Measurements from ENCODE around the gene NFASC.

Gene NFASC

GRCh38 chr1:204992201-204992997, 121.7 kb downstream of the NFASC start:
- no peak overlapping the region for H4K12ac ChIP-seq (ENCODE audit: low read depth, low read length)
- H2BK120ac ChIP-seq (ENCODE audit: insufficient read depth, low read length, poor library complexity): no peak overlapping the region
- no peaks in the 10 kb centered on the region for H3K79me1 ChIP-seq (ENCODE audit: low read length)
- H2BK12ac ChIP-seq (ENCODE audit: low read length): no peak overlapping the region
- no peak overlapping the region for H2AK5ac ChIP-seq (ENCODE audit: low read length)
- no peaks in the 10 kb centered on the region for H3K27me3 ChIP-seq (ENCODE audit: insufficient read depth, low read length)
- H2AFZ ChIP-seq (ENCODE audit: insufficient read depth, low read length, poor library complexity): no peak overlapping the region
- H3K4me1 ChIP-seq (ENCODE audit: control insufficient read depth in 1 of 2, insufficient read depth in 2 of 2, low read length in 2 of 2): no peaks in the 10 kb centered on the region
- H3K79me2 ChIP-seq (ENCODE audit: control insufficient read depth, insufficient read depth, low read length, poor library complexity): no peaks in the 10 kb centered on the region
- H3K18ac ChIP-seq (ENCODE audit: low read length): no peak overlapping the region
- H3K27ac ChIP-seq (ENCODE audit: low read depth, low read length): no peak overlapping the region
- WGBS (ENCODE audit: extremely low coverage, insufficient coverage, insufficient read length): no CpG with 5 or more reads among the region's 13 CpGs
- H4K8ac ChIP-seq (ENCODE audit: low read depth, low read length): no peak overlapping the region
- H3K36me3 ChIP-seq (ENCODE audit: control insufficient read depth in 1 of 2, insufficient read depth in 2 of 2, low read length in 2 of 2): no peaks in the 10 kb centered on the region
- H3K4me3 ChIP-seq (ENCODE audit: low read depth, low read length): no peak overlapping the region
- no peak overlapping the region for H3K4ac ChIP-seq (ENCODE audit: low read depth, low read length)
- no peak overlapping the region for H2BK5ac ChIP-seq (ENCODE audit: low read depth, low read length, poor library complexity)
- H3K14ac ChIP-seq (ENCODE audit: low read length): no peak overlapping the region
- DNase-seq: no peak
- H3K23ac ChIP-seq (ENCODE audit: low read length): no peak overlapping the region
- H4K91ac ChIP-seq (ENCODE audit: low read depth, low read length): no peak overlapping the region
- H3K9ac ChIP-seq (ENCODE audit: low read length): no peak overlapping the region
- H3K4me2 ChIP-seq (ENCODE audit: low read length): no peak overlapping the region
- peaks cover 5% of the 10 kb centered on the region for H3K9me3 ChIP-seq (ENCODE audit: insufficient read depth, low read depth, low read length)

DNA sequence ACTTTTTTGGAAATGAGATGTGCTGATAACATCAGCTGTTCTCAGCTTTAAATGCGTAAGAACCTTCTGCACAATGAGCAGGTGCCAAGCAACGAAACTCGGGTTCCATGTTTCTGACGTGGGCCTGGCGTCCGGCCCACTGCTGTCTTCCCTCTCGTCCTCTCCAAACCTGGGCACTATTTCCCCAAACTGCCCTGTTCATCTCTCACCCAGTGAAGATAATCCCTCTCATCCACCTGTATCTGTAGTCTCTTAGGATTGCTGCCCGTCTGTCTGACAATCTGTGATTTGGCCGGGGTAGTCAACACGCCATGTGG, 122.3 kb downstream of the NFASC start:
- H4K12ac ChIP-seq (ENCODE audit: low read depth, low read length): no peak overlapping the region
- H3K4me2 ChIP-seq (ENCODE audit: low read length): no peak overlapping the region
- no peaks in the 10 kb centered on the region for H3K36me3 ChIP-seq (ENCODE audit: control insufficient read depth in 1 of 2, insufficient read depth in 2 of 2, low read length in 2 of 2)
- DNase-seq: no peak
- no peak overlapping the region for H3K23ac ChIP-seq (ENCODE audit: low read length)
- no peaks in the 10 kb centered on the region for H3K79me2 ChIP-seq (ENCODE audit: control insufficient read depth, insufficient read depth, low read length, poor library complexity)
- H3K4ac ChIP-seq (ENCODE audit: low read depth, low read length): no peak overlapping the region
- no peak overlapping the region for H2BK120ac ChIP-seq (ENCODE audit: insufficient read depth, low read length, poor library complexity)
- H3K18ac ChIP-seq (ENCODE audit: low read length): no peak overlapping the region
- H2BK5ac ChIP-seq (ENCODE audit: low read depth, low read length, poor library complexity): no peak overlapping the region
- H3K9ac ChIP-seq (ENCODE audit: low read length): no peak overlapping the region
- no peak overlapping the region for H2AK5ac ChIP-seq (ENCODE audit: low read length)
- no peak overlapping the region for H4K8ac ChIP-seq (ENCODE audit: low read depth, low read length)
- no peak overlapping the region for H3K14ac ChIP-seq (ENCODE audit: low read length)
- H3K79me1 ChIP-seq (ENCODE audit: low read length): no peaks in the 10 kb centered on the region
- H4K91ac ChIP-seq (ENCODE audit: low read depth, low read length): no peak overlapping the region
- no peak overlapping the region for H2BK12ac ChIP-seq (ENCODE audit: low read length)
- no peaks in the 10 kb centered on the region for H3K27me3 ChIP-seq (ENCODE audit: insufficient read depth, low read length)
- H3K27ac ChIP-seq (ENCODE audit: low read depth, low read length): no peak overlapping the region
- H3K4me1 ChIP-seq (ENCODE audit: control insufficient read depth in 1 of 2, insufficient read depth in 2 of 2, low read length in 2 of 2): no peaks in the 10 kb centered on the region
- H3K9me3 ChIP-seq (ENCODE audit: insufficient read depth, low read depth, low read length): peaks cover 5% of the 10 kb centered on the region
- H3K4me3 ChIP-seq (ENCODE audit: low read depth, low read length): no peak overlapping the region
- no peak overlapping the region for H2AFZ ChIP-seq (ENCODE audit: insufficient read depth, low read length, poor library complexity)
- no CpG with 5 or more reads among the region's 10 CpGs for WGBS (ENCODE audit: extremely low coverage, insufficient coverage, insufficient read length)

DNA sequence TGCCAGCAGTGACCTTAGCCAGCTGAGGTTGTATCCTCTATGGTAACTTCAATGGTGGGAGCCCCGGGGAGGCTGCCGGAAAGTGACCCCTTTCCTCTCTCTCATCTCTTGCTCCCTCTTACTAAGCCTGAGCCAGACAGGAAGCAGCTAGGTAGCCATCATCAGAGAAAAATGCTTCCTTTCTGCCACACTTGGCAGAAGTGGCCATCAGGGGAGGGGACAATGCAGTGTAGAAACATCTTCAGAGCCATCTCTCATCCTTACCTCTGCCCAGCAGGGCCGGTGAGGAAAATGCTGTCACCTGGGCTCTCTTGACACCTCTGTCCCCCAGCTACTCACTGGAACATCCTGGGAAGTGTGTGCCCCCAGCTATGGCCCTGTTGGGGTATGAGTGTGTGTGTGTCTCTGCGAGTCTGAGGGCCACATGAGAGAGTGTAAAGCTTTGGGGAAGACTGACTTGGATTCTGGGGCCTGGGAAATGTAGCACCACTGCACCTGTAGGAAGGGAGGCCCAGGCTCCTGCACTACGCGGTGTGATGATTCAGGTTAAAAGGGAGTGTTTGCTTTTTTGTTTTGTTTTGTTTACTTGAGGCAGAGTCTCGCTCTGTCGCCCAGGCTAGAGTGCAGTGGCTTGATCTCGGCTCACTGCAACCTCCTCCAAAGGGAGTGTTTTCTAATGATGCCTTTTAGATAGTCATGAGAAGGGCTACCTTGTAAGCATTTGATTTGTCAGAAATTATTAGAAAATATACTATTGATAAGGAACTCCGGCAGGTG, 123.6 kb downstream of the NFASC start:
- Histone ChIP-seq H3K9me3 (ENCODE audit: insufficient read depth, low read depth, low read length) (peaks cover 5% of the 10 kb centered on the region), H4K91ac (ENCODE audit: low read depth, low read length) (no peak overlapping the region), H3K27me3 (ENCODE audit: insufficient read depth, low read length) (no peaks in the 10 kb centered on the region), H2BK5ac (ENCODE audit: low read depth, low read length, poor library complexity) (no peak overlapping the region), H2BK120ac (ENCODE audit: insufficient read depth, low read length, poor library complexity) (no peak overlapping the region), H3K79me1 (ENCODE audit: low read length) (no peaks in the 10 kb centered on the region), H3K18ac (ENCODE audit: low read length) (no peak overlapping the region), H4K8ac (ENCODE audit: low read depth, low read length) (no peak overlapping the region), H2AFZ (ENCODE audit: insufficient read depth, low read length, poor library complexity) (no peak overlapping the region), H3K79me2 (ENCODE audit: control insufficient read depth, insufficient read depth, low read length, poor library complexity) (no peaks in the 10 kb centered on the region), H3K36me3 (ENCODE audit: control insufficient read depth in 1 of 2, insufficient read depth in 2 of 2, low read length in 2 of 2) (no peaks in the 10 kb centered on the region), H3K23ac (ENCODE audit: low read length) (no peak overlapping the region), H3K14ac (ENCODE audit: low read length) (no peak overlapping the region), H2BK12ac (ENCODE audit: low read length) (no peak overlapping the region), H3K9ac (ENCODE audit: low read length) (no peak overlapping the region), H3K4ac (ENCODE audit: low read depth, low read length) (no peak overlapping the region), H3K4me2 (ENCODE audit: low read length) (no peak overlapping the region), H3K27ac (ENCODE audit: low read depth, low read length) (no peak overlapping the region), H4K12ac (ENCODE audit: low read depth, low read length) (no peak overlapping the region), H3K4me1 (ENCODE audit: control insufficient read depth in 1 of 2, insufficient read depth in 2 of 2, low read length in 2 of 2) (no peaks in the 10 kb centered on the region), H3K4me3 (ENCODE audit: low read depth, low read length) (no peak overlapping the region), H2AK5ac (ENCODE audit: low read length) (no peak overlapping the region)
- DNase-seq: no peak
- no CpG with 5 or more reads among the region's 10 CpGs for WGBS (ENCODE audit: extremely low coverage, insufficient coverage, insufficient read length)

DNA sequence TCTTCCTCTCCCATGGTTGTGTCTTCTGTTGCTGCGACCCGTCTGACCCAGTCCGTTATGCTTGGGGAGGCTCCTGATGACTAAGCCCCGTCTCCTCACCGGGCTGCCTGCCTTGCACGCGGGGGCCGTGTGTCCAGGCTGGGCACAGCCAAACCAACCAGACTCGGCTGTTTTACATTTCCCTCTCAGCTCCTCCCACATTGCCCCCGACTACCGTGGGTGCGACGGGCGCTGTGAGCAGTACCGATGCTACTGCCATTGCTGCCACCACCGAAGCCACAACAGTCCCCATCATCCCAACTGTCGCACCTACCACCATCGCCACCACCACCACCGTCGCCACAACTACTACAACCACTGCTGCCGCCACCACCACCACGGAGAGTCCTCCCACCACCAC, 126.3 kb downstream of the NFASC start:
- no peaks in the 10 kb centered on the region for H3K27me3 ChIP-seq (ENCODE audit: insufficient read depth, low read length)
- H4K8ac ChIP-seq (ENCODE audit: low read depth, low read length): no peak overlapping the region
- no peak for DNase-seq
- H3K36me3 ChIP-seq (ENCODE audit: control insufficient read depth in 1 of 2, insufficient read depth in 2 of 2, low read length in 2 of 2): no peaks in the 10 kb centered on the region
- no peak overlapping the region for H4K91ac ChIP-seq (ENCODE audit: low read depth, low read length)
- no peak overlapping the region for H2AFZ ChIP-seq (ENCODE audit: insufficient read depth, low read length, poor library complexity)
- no peak overlapping the region for H3K4me3 ChIP-seq (ENCODE audit: low read depth, low read length)
- H3K4ac ChIP-seq (ENCODE audit: low read depth, low read length): no peak overlapping the region
- H3K4me1 ChIP-seq (ENCODE audit: control insufficient read depth in 1 of 2, insufficient read depth in 2 of 2, low read length in 2 of 2): no peaks in the 10 kb centered on the region
- H3K4me2 ChIP-seq (ENCODE audit: low read length): no peak overlapping the region
- no peaks in the 10 kb centered on the region for H3K79me2 ChIP-seq (ENCODE audit: control insufficient read depth, insufficient read depth, low read length, poor library complexity)
- no CpG with 5 or more reads among the region's 22 CpGs for WGBS (ENCODE audit: extremely low coverage, insufficient coverage, insufficient read length)
- H3K23ac ChIP-seq (ENCODE audit: low read length): no peak overlapping the region
- H2AK5ac ChIP-seq (ENCODE audit: low read length): no peak overlapping the region
- no peak overlapping the region for H2BK120ac ChIP-seq (ENCODE audit: insufficient read depth, low read length, poor library complexity)
- H2BK5ac ChIP-seq (ENCODE audit: low read depth, low read length, poor library complexity): no peak overlapping the region
- no peak overlapping the region for H3K27ac ChIP-seq (ENCODE audit: low read depth, low read length)
- H3K14ac ChIP-seq (ENCODE audit: low read length): no peak overlapping the region
- H2BK12ac ChIP-seq (ENCODE audit: low read length): no peak overlapping the region
- H3K9ac ChIP-seq (ENCODE audit: low read length): no peak overlapping the region
- no peak overlapping the region for H4K12ac ChIP-seq (ENCODE audit: low read depth, low read length)
- H3K18ac ChIP-seq (ENCODE audit: low read length): no peak overlapping the region
- H3K79me1 ChIP-seq (ENCODE audit: low read length): no peaks in the 10 kb centered on the region
- H3K9me3 ChIP-seq (ENCODE audit: insufficient read depth, low read depth, low read length): peaks cover 5% of the 10 kb centered on the region

Data from trophoblast cell (in vitro differentiated cells and primary cell).